Ovary (tissue), 9 donors: ENCODE results near the gene DIO3. TPM values are rescaled to one million over a fixed set of nuclear protein-coding genes. Genes with fewer than 3 reads are reported as not detected.

ENCODE experiments used
- DNase-seq, 5 donors: peaks; one replicate each; pipeline ENCODE4 v3.0.0-alpha.2; 2019 to 2020
- H3K27ac ChIP-seq, 2 donors: fragments of 200-600 bp; one replicate each; pipeline versions ENCODE4 v1.5.1 to v1.8.0; 2019 to 2022
- H3K27me3 ChIP-seq: fragments of 200-600 bp; one replicate; pipeline ENCODE4 v1.8.0; 2022
- H3K36me3 ChIP-seq: fragments of 200-600 bp; sonication (generic); one replicate; pipeline ENCODE4 v1.5.1; 2019
- H3K4me1 ChIP-seq: one replicate; pipeline ENCODE4 v1.8.1; 2013; ENCODE audit warnings: mild to moderate bottlenecking, moderate library complexity; ENCODE audit not compliant: insufficient read depth
- H3K4me3 ChIP-seq: fragments of 200-600 bp; sonication (generic); one replicate; pipeline ENCODE4 v1.5.1; 2017
- H3K9me3 ChIP-seq, 2 donors: fragments of 200-600 bp in 1 of 2; sonication (generic) in 1 of 2; one replicate each; pipeline versions ENCODE4 v1.5.1 to v1.8.1; 2013 to 2019; ENCODE audit warnings: mild to moderate bottlenecking in 1 of 2, moderate library complexity in 1 of 2
- CTCF ChIP-seq, 3 donors: fragments of 450-650 bp in 2 of 3; fragments of 200-600 bp in 1 of 3; IDR thresholded peaks; one replicate each; pipeline versions ENCODE4 v1.5.1 to v1.8.0; 2016 to 2022; ENCODE audit warnings: antibody characterized with exemption in 3 of 3, mild to moderate bottlenecking in 1 of 3
- EP300 ChIP-seq: sonication (generic); formaldehyde crosslinking; IDR thresholded peaks from one replicate; pipeline ENCODE4 v1.6.1; 2017; ENCODE audit warnings: antibody characterized with exemption
- POLR2A ChIP-seq: fragments of 450-650 bp; IDR thresholded peaks from one replicate; pipeline ENCODE4 v1.6.1; 2017; ENCODE audit warnings: antibody characterized with exemption, mild to moderate bottlenecking, moderate library complexity
- WGBS, 3 donors: extraction: QIAGEN DNeasy Blood & Tissue Kit in 1 of 3; methylation state at CpG; one replicate each; pipeline versions ENCODE4 v1.1.5 to v1.1.7; 2013 to 2017; 5-methylcytosine and 5-hydroxymethylcytosine counted together
- intact Hi-C, 4 donors: fragments of 100-400 bp; cut with DNase I; formaldehyde crosslinking; loops; one replicate each; pipeline versions ENCODE4 v1.11.0 to v1.15.1; 2022 to 2023
- polyA plus RNA-seq, 2 donors: library from polyadenylated mRNA; stranded (reverse); fragments of 200-250 nt in 1 of 2; fragments of 350-450 nt in 1 of 2; fragmentation: Illumina TruSeq in 1 of 2; extraction: RNeasy Lipid Tissue Mini Kit (QIAGEN cat#74804) in 1 of 2; gene quantifications; one replicate each; pipeline ENCODE4 v1.2.3, GENCODE V29; 2013 to 2014
- total RNA-seq, 7 donors: library from RNA; depleted of rRNA in 2 of 7; stranded (reverse); fragments of >200 nt in 2 of 7; fragmentation: NEBNext Ultra II Directional in 3 of 7; extraction: Animal tissue kit (Norgen Biotek cat#: 25700) in 3 of 7; gene quantifications; one replicate each; pipeline versions ENCODE4 v1.1.0 to v1.2.4, GENCODE V29; 2016 to 2023
- donor health status: DM: no; HTN: no; CAD: no; lungs with moderate emphysema.
- donor health status: DM: no; HTN: no; CAD: no.
- donor health status: Bipolar disorder and iron deficiency.
- donor health status: DM: yes; HTN: yes; CAD: no.
- donor health status: DM: no; HTN: no; CAD: no.
- donor health status: DM: yes; HTN: yes; CAD: no.

Gene DIO3
- total and polyA plus RNA-seq, 9 donors, result 3.1 to 24.7 (median 13.9) TPM

- no peak overlapping the region for H3K27ac ChIP-seq
- no peaks in the 10 kb centered on the region for H3K9me3 ChIP-seq
- H3K27me3 ChIP-seq, result no peaks in the 10 kb centered on the region
- TF ChIP-seq POLR2A, result no peak
- TF ChIP-seq EP300, result no peak
- TF ChIP-seq CTCF (IDR thresholded peaks at IDR 0.05), result no peak
- H3K4me3 ChIP-seq, result no peak overlapping the region
- intact Hi-C loops, result no loop called here
- WGBS, 3 donors, result 82 to 91% (median 85%) methylated on average over 12 of the region's 12 CpGs
- DNase-seq, result peak in 4 of 5 donors; percentile 1 to 13 (median 8)
- no peaks in the 10 kb centered on the region for H3K36me3 ChIP-seq
- no peaks in the 10 kb centered on the region for H3K4me1 ChIP-seq
Observed at GRCh38 chr14:101600891-101601605, 39.8 kb downstream of the DIO3 start.

GRCh38 chr14:101601606-101602465, 40.5 kb downstream of the DIO3 start:
- intact Hi-C loops, result no loop called here
- peak in 4 of 5 donors; percentile 7 to 12 (median 9) for DNase-seq
- WGBS, 3 donors, result 91% methylated on average over 35 of the region's 35 CpGs

GRCh38 chr14:101602466-101602840, 41.2 kb downstream of the DIO3 start:
- no peaks in the 10 kb centered on the region for H3K36me3 ChIP-seq
- DNase-seq, result peak in 2 of 5 donors; percentile 7

More at GRCh38 chr14:101601606-101602465, 40.5 kb downstream of the DIO3 start:
- Histone ChIP-seq H3K9me3 (no peaks in the 10 kb centered on the region), H3K4me1 (no peaks in the 10 kb centered on the region), H3K36me3 (no peaks in the 10 kb centered on the region), H3K27me3 (no peaks in the 10 kb centered on the region), H3K4me3 (no peak overlapping the region), H3K27ac (no peak overlapping the region)
- no peak for TF ChIP-seq POLR2A
- TF ChIP-seq CTCF (IDR thresholded peaks at IDR 0.05), result no peak
- no peak for TF ChIP-seq EP300

More at GRCh38 chr14:101602466-101602840, 41.2 kb downstream of the DIO3 start:
- intact Hi-C loops, result no loop called here
- Histone ChIP-seq H3K9me3 (no peaks in the 10 kb centered on the region), H3K27ac (no peak overlapping the region), H3K4me3 (no peak overlapping the region), H3K4me1 (no peaks in the 10 kb centered on the region), H3K27me3 (no peaks in the 10 kb centered on the region)
- 88 to 90% (median 90%) methylated on average over 12 of the region's 12 CpGs for WGBS, 3 donors
- no peak for TF ChIP-seq POLR2A
- TF ChIP-seq EP300, result no peak
- TF ChIP-seq CTCF (IDR thresholded peaks at IDR 0.05), result no peak
